Epidermal melanocyte (primary cell): Measurements from ENCODE around the gene LCP1.
"Not testable (repeated sequence)": the region's sequence is repeated elsewhere in the genome, so short reads cannot be mapped to it uniquely, and the experiment has no call there.

Experiments
- DNase-seq: peaks from one replicate; pipeline ENCODE4 v3.0.0; 2011; ENCODE audit warnings: low spot score; ENCODE audit not compliant: insufficient read length

Gene LCP1

GRCh38 chr13:46181840-46182490, at the start of gene LCP1:
TSS of gene LCP1 (minus strand) at chr13:46182177. CDS start at chr13:46159662, 22,515 bp downstream.
- no peak for DNase-seq

GRCh38 chr13:46229251-46229650, 47.3 kb upstream of the LCP1 start:
- no peak for DNase-seq

GRCh38 chr13:46220234-46220633, 38.3 kb upstream of the LCP1 start:
- DNase-seq = not testable (repeated sequence)

GRCh38 chr13:46214741-46215140, 32.8 kb upstream of the LCP1 start:
- DNase-seq = not testable (repeated sequence)

- DNase-seq = no peak
Observed at GRCh38 chr13:46213242-46213641, 31.3 kb upstream of the LCP1 start.

- DNase-seq = peak; percentile 50
Observed at GRCh38 chr13:46211483-46212351, 29.7 kb upstream of the LCP1 start, which contains the start of gene LRRC63. TSS of gene LRRC63 (plus strand) at chr13:46211928. CDS start at chr13:46213035, 1,107 bp downstream.

- DNase-seq = no peak
Observed at GRCh38 chr13:46211116-46211482, 29.1 kb upstream of the LCP1 start.

- DNase-seq = no peak
Observed at GRCh38 chr13:46210362-46211083, 28.5 kb upstream of the LCP1 start.

GRCh38 chr13:46207828-46208227, 25.9 kb upstream of the LCP1 start:
- no peak for DNase-seq

GRCh38 chr13:46206143-46206542, 24.2 kb upstream of the LCP1 start:
- no peak for DNase-seq

- DNase-seq = no peak
Observed at GRCh38 chr13:46202966-46203365, 21.0 kb upstream of the LCP1 start.

GRCh38 chr13:46202188-46202795, 20.3 kb upstream of the LCP1 start:
- no peak for DNase-seq

- DNase-seq = no peak
Observed at GRCh38 chr13:46198696-46199193, 16.8 kb upstream of the LCP1 start.

- DNase-seq = no peak
Observed at GRCh38 chr13:46197299-46198048, 15.5 kb upstream of the LCP1 start.

- DNase-seq = no peak
Observed at GRCh38 chr13:46195016-46195415, 13.0 kb upstream of the LCP1 start.

GRCh38 chr13:46192412-46192811, 10.4 kb upstream of the LCP1 start:
- no peak for DNase-seq

GRCh38 chr13:46185634-46186033, 3.7 kb upstream of the LCP1 start:
- DNase-seq = no peak

- DNase-seq = no peak
Observed at GRCh38 chr13:46184277-46184699, 2.3 kb upstream of the LCP1 start.

- no peak for DNase-seq
Observed at GRCh38 chr13:46183018-46183946, 1.3 kb upstream of the LCP1 start.

- no peak for DNase-seq
Observed at GRCh38 chr13:46182491-46182877, 507 bp upstream of the LCP1 start.
